A549 (cell line): Measurements from ENCODE around the gene SMIM33.

Experiments
- SMC3 ChIP-seq: fragments of >200 bp; sonication (Bioruptor Twin); formaldehyde crosslinking; IDR thresholded peaks from 3 replicates; pipeline ENCODE4 v1.6.1; 2018; ENCODE audit warnings: inconsistent platforms
- TF ChIP-seq, protein P1 (sequence below): IDR thresholded peaks from 2 replicates; pipeline ENCODE4 v1.6.1; 2012
- TF ChIP-seq, protein P2 (sequence below): fragments of 250-450 bp; sonication (Bioruptor Pico); IDR thresholded peaks from 2 replicates; pipeline ENCODE4 v1.5.0; 2020; ENCODE audit warnings: low read depth, mild to moderate bottlenecking, moderate library complexity
- TF ChIP-seq, protein P3 (sequence below): fragments of >200 bp; sonication (Bioruptor Twin); formaldehyde crosslinking; IDR thresholded peaks from 3 replicates; pipeline ENCODE4 v1.5.1; 2016

DNA sequence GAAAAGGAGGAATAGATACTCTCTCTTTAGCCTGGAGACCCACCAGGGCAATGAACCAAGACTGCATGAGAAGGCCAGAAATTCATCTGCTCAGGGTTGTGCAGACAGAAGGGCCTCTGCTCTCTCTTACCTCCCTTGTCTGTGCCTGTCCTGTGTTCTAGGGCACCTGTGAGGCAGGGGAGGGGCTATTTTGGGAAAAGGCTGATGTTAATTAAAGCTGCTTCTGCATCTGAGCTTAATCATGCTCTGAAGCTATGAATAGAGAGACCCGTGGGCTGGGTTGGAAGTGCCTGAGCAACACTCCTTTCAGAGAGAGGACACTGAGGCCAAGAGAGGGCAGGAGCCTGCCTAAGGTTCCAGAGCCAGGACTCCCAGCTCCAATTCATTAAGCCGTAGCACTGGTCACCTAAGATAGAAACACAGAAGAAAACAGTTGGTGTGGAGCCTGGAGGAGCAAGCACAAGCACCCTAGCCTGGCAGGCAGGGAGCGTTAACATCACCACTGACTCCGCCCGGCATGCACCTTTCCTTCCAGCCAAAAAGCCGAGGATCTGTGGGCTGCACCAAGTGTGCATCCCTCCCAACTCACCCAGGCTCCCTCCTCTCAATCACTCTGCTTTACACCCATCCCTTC lies 43.2 kb downstream of the SMIM33 start:
- TF ChIP-seq, protein P1, sequence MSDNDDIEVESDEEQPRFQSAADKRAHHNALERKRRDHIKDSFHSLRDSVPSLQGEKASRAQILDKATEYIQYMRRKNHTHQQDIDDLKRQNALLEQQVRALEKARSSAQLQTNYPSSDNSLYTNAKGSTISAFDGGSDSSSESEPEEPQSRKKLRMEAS = no peak
- TF ChIP-seq, protein P2, sequence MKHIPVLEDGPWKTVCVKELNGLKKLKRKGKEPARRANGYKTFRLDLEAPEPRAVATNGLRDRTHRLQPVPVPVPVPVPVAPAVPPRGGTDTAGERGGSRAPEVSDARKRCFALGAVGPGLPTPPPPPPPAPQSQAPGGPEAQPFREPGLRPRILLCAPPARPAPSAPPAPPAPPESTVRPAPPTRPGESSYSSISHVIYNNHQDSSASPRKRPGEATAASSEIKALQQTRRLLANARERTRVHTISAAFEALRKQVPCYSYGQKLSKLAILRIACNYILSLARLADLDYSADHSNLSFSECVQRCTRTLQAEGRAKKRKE (CRISPR knock-in tag) = no peak
- TF ChIP-seq SMC3 = no peak
- TF ChIP-seq, protein P3, sequence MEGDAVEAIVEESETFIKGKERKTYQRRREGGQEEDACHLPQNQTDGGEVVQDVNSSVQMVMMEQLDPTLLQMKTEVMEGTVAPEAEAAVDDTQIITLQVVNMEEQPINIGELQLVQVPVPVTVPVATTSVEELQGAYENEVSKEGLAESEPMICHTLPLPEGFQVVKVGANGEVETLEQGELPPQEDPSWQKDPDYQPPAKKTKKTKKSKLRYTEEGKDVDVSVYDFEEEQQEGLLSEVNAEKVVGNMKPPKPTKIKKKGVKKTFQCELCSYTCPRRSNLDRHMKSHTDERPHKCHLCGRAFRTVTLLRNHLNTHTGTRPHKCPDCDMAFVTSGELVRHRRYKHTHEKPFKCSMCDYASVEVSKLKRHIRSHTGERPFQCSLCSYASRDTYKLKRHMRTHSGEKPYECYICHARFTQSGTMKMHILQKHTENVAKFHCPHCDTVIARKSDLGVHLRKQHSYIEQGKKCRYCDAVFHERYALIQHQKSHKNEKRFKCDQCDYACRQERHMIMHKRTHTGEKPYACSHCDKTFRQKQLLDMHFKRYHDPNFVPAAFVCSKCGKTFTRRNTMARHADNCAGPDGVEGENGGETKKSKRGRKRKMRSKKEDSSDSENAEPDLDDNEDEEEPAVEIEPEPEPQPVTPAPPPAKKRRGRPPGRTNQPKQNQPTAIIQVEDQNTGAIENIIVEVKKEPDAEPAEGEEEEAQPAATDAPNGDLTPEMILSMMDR = no peak
